Naive thymus-derived CD8-positive, alpha-beta T cell (primary cell): ENCODE results near the gene EGFL7. TPM values are rescaled to one million over a fixed set of nuclear protein-coding genes. Genes with fewer than 3 reads are reported as not detected.

Source experiments
- ATAC-seq, 2 donors: fragments of 150-1000 bp; cut with Tn5 transposase in 1 of 2; sonication (Bioruptor Pico), chemical (Tn5 transposase) in 1 of 2; 1 replicate in 1 of 2; 2 replicates in 1 of 2; pipeline ENCODE4 v1.10.0; 2021; ENCODE audit warnings: mild to moderate bottlenecking in 2 of 2, moderate library complexity in 2 of 2
- POLR2A ChIA-PET: fragments of 350-600 bp; sonication (Branson Sonifier 250); formaldehyde crosslinking; loops from one replicate; lab custom pipeline; 2021; ENCODE audit warnings: antibody characterized with exemption; lab: Charles Lee
- DNase-seq, 10 donors: peaks; one replicate each; pipeline versions ENCODE4 v3.0.0 to v3.0.0-alpha.2; 2020 to 2022
- H3K27ac Mint-ChIP-seq, 10 donors: one replicate each; pipeline ENCODE4 v1.8.0; 2020 to 2022; ENCODE audit warnings: mild to moderate bottlenecking in 10 of 10, mixed read lengths in 10 of 10, moderate library complexity in 4 of 10, inconsistent platforms in 1 of 10
- H3K27me3 Mint-ChIP-seq, 5 donors: one replicate each; pipeline ENCODE4 v1.8.0; 2021 to 2022; ENCODE audit warnings: mixed read lengths in 5 of 5
- H3K36me3 Mint-ChIP-seq, 3 donors: one replicate each; pipeline ENCODE4 v1.8.0; 2020 to 2022; ENCODE audit warnings: mixed read lengths in 3 of 3, mild to moderate bottlenecking in 2 of 3, inconsistent platforms in 1 of 3
- H3K4me1 Mint-ChIP-seq, 4 donors: one replicate each; pipeline ENCODE4 v1.8.0; 2021 to 2022; ENCODE audit warnings: mixed read lengths in 4 of 4
- H3K4me3 Mint-ChIP-seq, 10 donors: one replicate each; pipeline ENCODE4 v1.8.0; 2020 to 2022; ENCODE audit warnings: mild to moderate bottlenecking in 10 of 10, mixed read lengths in 10 of 10, moderate library complexity in 6 of 10, inconsistent platforms in 1 of 10
- H3K9me3 Mint-ChIP-seq, 9 donors: one replicate each; pipeline ENCODE4 v1.8.0; 2020 to 2022; ENCODE audit warnings: mixed read lengths in 9 of 9, mild to moderate bottlenecking in 3 of 9, inconsistent platforms in 1 of 9, moderate library complexity in 1 of 9
- polyA plus RNA-seq, 3 donors: library from polyadenylated mRNA; unstranded; fragments of 300-500 nt; fragmentation: Illumina TruSeq; gene quantifications; one replicate each; pipeline ENCODE4 v1.2.3, GENCODE V29; 2021
- total RNA-seq, 8 experiments: library from RNA in 2 of 8; stranded (reverse) in 2 of 8; gene quantifications; one replicate each; pipeline ENCODE4 v1.2.3 and lab custom pipeline; 2021 to 2026

The EGFL7 gene
- total and polyA plus RNA-seq, 5 experiments from 2014 or later: 0.36 to 1.2 (median 0.59) TPM; not detected in 1

DNA sequence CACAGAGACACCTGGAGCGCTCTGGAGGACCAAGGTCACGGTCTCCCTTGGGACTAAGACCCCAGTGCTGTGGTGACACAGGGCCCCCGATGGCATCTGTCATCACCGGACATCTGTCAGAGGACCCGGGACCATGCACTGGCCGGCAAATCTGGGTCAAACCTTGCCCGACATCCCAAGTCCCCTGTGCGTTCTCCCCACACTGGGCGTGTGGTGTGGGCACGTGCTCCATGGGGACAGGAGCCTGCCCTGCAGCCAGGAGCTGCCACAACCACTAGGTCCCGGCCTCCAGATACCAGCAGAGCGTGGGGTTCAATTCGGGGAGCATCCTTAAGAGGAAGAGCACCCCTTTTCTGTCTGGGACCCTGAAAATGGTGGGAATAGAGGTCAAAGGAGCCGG lies 21.0 kb downstream of the EGFL7 start:
- Mint-ChIP-seq H3K27me3 (no peaks in the 10 kb centered on the region), H3K9me3 (no peaks in the 10 kb centered on the region), H3K4me1 (peaks cover 4 to 20% (median 9%) of the 10 kb centered on the region in 4 donors), H3K36me3 (no peaks in the 10 kb centered on the region), H3K27ac (no peak overlapping the region), H3K4me3 (peak overlapping the region in 1 of 10 donors; percentile 18)
- ATAC-seq: no peak
- POLR2A ChIA-PET: no interaction called here
- DNase-seq: no peak

DNA sequence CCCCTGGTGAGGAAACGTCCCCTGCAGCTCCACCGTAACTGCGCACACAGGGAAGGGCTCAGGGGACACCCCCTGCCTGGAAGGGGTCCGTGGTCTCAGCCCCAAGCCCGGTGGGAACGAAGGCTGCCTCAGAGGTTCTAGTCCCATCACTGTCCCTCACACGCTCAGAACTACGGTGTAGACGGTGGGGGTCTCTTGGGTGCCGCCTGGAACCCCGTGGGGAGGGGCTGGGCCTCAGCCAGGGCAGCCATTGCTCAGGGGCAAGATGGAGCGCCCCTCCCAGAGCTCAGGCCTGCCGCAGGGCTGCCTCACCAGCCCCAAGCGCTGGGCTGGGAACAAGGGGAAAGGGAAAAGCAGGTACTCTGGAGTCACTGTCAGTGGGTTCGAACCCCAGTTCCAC lies 21.6 kb downstream of the EGFL7 start:
- Mint-ChIP-seq H3K27ac (no peak overlapping the region), H3K9me3 (no peaks in the 10 kb centered on the region), H3K36me3 (no peaks in the 10 kb centered on the region), H3K27me3 (no peaks in the 10 kb centered on the region), H3K4me3 (no peak overlapping the region), H3K4me1 (peaks cover 4 to 18% (median 9%) of the 10 kb centered on the region in 4 donors)
- POLR2A ChIA-PET: no interaction called here
- no peak for DNase-seq
- ATAC-seq: no peak

DNA sequence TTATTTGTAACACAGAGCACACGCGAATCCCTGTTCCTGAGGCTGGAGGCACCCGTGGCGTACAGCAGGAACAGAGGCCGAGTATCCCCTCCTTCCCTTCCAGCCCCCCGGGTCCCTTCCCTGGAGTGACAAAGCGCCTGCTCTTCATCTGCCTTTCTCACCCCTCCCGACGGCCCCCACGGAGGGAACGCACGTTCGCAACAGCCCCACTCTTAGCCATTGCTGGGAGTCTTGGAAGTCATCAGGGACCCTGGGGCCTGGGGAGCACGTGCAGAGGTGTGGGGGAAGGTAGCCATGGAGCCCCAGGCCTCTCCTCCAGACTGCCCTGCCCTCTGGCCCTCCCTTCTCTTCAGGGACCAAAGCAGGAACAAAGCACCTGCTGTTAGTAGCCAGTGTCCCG lies 22.1 kb downstream of the EGFL7 start:
- ATAC-seq (no peak), DNase-seq (no peak)
- Mint-ChIP-seq H3K27ac (no peak overlapping the region), H3K9me3 (no peaks in the 10 kb centered on the region), H3K4me1 (peaks cover 4 to 15% (median 9%) of the 10 kb centered on the region in 4 donors), H3K36me3 (no peaks in the 10 kb centered on the region), H3K27me3 (no peaks in the 10 kb centered on the region), H3K4me3 (peak overlapping the region in 3 of 10 donors; percentile 24 to 58 (median 48))
- POLR2A ChIA-PET: no interaction called here

- peak overlapping the region in 1 of 10 donors; percentile 38 for H3K27ac Mint-ChIP-seq
- ATAC-seq: no peak
- H3K27me3 Mint-ChIP-seq: no peaks in the 10 kb centered on the region
- POLR2A ChIA-PET: no interaction called here
- no peaks in the 10 kb centered on the region for H3K9me3 Mint-ChIP-seq
- no peak for DNase-seq
- H3K36me3 Mint-ChIP-seq: no peaks in the 10 kb centered on the region
- H3K4me1 Mint-ChIP-seq: peaks cover 4 to 14% (median 9%) of the 10 kb centered on the region in 4 donors
- H3K4me3 Mint-ChIP-seq: peak overlapping the region in 4 of 10 donors; percentile 2 to 87 (median 43)
Measured at GRCh38 chr9:136685216-136685615, 22.5 kb downstream of the EGFL7 start.

- H3K27ac Mint-ChIP-seq: peak overlapping the region in 4 of 10 donors; percentile 56 to 87 (median 61)
- no peaks in the 10 kb centered on the region for H3K36me3 Mint-ChIP-seq
- H3K27me3 Mint-ChIP-seq: no peaks in the 10 kb centered on the region
- peaks cover 4 to 14% (median 9%) of the 10 kb centered on the region in 4 donors for H3K4me1 Mint-ChIP-seq
- no peak for DNase-seq
- H3K4me3 Mint-ChIP-seq: peak overlapping the region; percentile 66 to 87 (median 79)
- POLR2A ChIA-PET: interaction anchor here (0.5 to 1.9 kb wide), 2 partner anchors 41 to 445 kb away, joined by 3 to 5 read pairs; no protein-coding TSS in a partner anchor
- H3K9me3 Mint-ChIP-seq: no peaks in the 10 kb centered on the region
- no peak for ATAC-seq
Measured at GRCh38 chr9:136685790-136686533, 23.2 kb downstream of the EGFL7 start.

DNA sequence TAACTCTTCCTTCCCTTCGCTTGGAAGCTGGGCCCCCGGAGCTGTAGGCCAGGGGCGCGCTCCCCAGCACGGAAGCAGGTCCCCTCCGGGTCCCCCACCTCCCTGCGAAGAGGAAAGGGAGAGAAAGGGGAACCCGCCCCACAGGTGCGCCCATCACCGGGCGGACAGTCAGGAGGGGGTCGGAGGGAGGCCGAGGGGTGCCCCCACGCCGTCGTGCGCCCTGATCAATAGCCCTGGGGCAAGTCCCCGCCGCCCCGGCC lies 23.7 kb downstream of the EGFL7 start:
- Mint-ChIP-seq H3K9me3 (no peaks in the 10 kb centered on the region), H3K27ac (no peak overlapping the region), H3K27me3 (no peaks in the 10 kb centered on the region), H3K36me3 (no peaks in the 10 kb centered on the region), H3K4me1 (peaks cover 4 to 14% (median 9%) of the 10 kb centered on the region in 4 donors), H3K4me3 (peak overlapping the region; percentile 66 to 87 (median 79))
- DNase-seq (no peak), ATAC-seq (peak; percentile 6 to 10)
- POLR2A ChIA-PET: interaction anchor here (0.5 to 1.9 kb wide), 2 partner anchors 41 to 445 kb away, joined by 3 to 5 read pairs; no protein-coding TSS in a partner anchor

DNA sequence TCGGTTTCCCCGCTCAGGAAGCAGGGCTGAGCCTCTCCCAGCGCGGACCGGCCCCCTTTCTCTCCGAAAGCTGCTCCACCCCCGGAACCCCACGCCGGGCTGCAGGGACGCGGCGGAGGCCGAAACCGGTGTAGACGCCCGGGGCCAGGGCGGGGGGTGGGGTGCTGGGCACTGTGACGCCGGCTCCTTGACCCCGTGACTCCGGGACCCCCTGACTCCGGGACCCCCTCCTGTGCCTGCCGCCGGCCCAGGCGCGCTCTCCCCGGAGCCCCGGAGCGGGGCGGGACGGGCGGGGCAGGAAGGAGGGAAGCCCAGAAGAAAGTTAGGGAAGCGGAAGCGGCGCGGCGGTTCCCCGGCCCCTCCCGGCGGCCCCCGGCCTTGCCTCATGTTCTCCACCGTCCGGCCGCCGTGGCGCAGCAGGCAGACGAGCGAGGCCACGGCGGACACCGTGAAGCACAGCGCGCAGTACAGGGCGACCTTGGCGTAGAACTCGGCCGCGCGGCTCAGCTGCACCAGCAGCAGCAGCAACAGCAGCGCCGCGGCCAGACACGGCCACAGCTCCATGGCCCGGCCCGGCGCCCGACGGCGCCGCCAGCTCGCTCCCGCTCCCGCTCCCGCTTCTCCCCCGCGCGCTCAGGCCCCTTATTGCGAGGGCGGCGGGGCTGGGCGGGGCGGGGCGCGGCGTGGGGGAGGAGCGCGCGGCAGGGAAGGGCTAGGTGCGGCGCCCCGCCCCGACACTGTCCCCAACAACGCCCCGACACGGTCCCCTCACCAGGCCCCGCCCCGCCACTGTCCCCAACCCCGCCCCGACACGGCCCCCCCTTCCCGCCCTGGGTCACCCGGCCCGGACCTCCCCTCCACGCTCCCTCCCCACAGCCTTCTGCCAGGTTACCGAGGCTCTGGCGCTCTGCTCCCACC lies 24.3 kb downstream of the EGFL7 start, which contains the start of gene AGPAT2:
AGPAT2 (minus strand) TSS at position 664 of the 918 bp plus-strand sequence; CDS start at position 564, 100 bp downstream.
- Mint-ChIP-seq H3K27ac (peak within 1 kb of the TSS in 6 of 10 donors; percentile 29 to 87 (median 60)), H3K9me3 (no peaks in the 10 kb centered on the region), H3K36me3 (no peaks in the 10 kb centered on the region), H3K27me3 (no peaks in the 10 kb centered on the region), H3K4me1 (peaks cover 4 to 14% (median 9%) of the 10 kb centered on the region in 4 donors), H3K4me3 (peak within 1 kb of the TSS; percentile 66 to 87 (median 79))
- POLR2A ChIA-PET: interaction anchor here (1.9 kb wide), 1 partner anchor 40 kb away, joined by 5 read pairs; no protein-coding TSS in a partner anchor
- DNase-seq: peak in 9 of 10 donors; percentile 30 to 72 (median 45)
- peak; percentile 83 to 85 for ATAC-seq

GRCh38 chr9:136687721-136688223 lies 25.1 kb downstream of the EGFL7 start:
- Mint-ChIP-seq H3K4me3 (peak overlapping the region in 9 of 10 donors; percentile 41 to 81 (median 63)), H3K4me1 (peaks cover 4 to 14% (median 9%) of the 10 kb centered on the region in 4 donors), H3K36me3 (no peaks in the 10 kb centered on the region), H3K27me3 (no peaks in the 10 kb centered on the region), H3K9me3 (no peaks in the 10 kb centered on the region), H3K27ac (peak overlapping the region in 2 of 10 donors; percentile 64 to 75)
- ATAC-seq: peak in 1 of 2 donors; percentile 19
- no peak for DNase-seq
- POLR2A ChIA-PET: interaction anchor here (1.1 kb wide), 1 partner anchor 40 kb away, joined by 5 read pairs; no protein-coding TSS in a partner anchor

- Mint-ChIP-seq H3K4me1 (peaks cover 4 to 14% (median 9%) of the 10 kb centered on the region in 4 donors), H3K9me3 (no peaks in the 10 kb centered on the region), H3K36me3 (no peaks in the 10 kb centered on the region), H3K27me3 (peaks cover 0 to 3% (median 0%) of the 10 kb centered on the region in 5 donors), H3K4me3 (peak overlapping the region in 9 of 10 donors; percentile 22 to 81 (median 66)), H3K27ac (peak overlapping the region in 4 of 10 donors; percentile 25 to 75 (median 46))
- ATAC-seq: no peak
- POLR2A ChIA-PET: interaction anchor here (1.0 to 1.1 kb wide), 2 partner anchors 12 to 40 kb away, joined by 4 to 5 read pairs; no protein-coding TSS in a partner anchor
- no peak for DNase-seq
Measured at GRCh38 chr9:136688274-136689107, 25.8 kb downstream of the EGFL7 start.

GRCh38 chr9:136689108-136689460 lies 26.4 kb downstream of the EGFL7 start:
- Mint-ChIP-seq H3K27ac (peak overlapping the region in 1 of 10 donors; percentile 75), H3K27me3 (peaks cover 0 to 3% (median 0%) of the 10 kb centered on the region in 5 donors), H3K4me3 (peak overlapping the region in 7 of 10 donors; percentile 23 to 71 (median 59)), H3K36me3 (no peaks in the 10 kb centered on the region), H3K4me1 (peaks cover 4 to 14% (median 9%) of the 10 kb centered on the region in 4 donors), H3K9me3 (no peaks in the 10 kb centered on the region)
- DNase-seq (no peak), ATAC-seq (no peak)
- POLR2A ChIA-PET: interaction anchor here (1.0 kb wide), 1 partner anchor 13 kb away, joined by 4 read pairs; no protein-coding TSS in a partner anchor

- Mint-ChIP-seq H3K27me3 (peaks cover 0 to 3% (median 0%) of the 10 kb centered on the region in 5 donors), H3K9me3 (no peaks in the 10 kb centered on the region), H3K27ac (peak overlapping the region in 1 of 10 donors; percentile 72), H3K4me3 (no peak overlapping the region), H3K36me3 (no peaks in the 10 kb centered on the region), H3K4me1 (peaks cover 4 to 14% (median 10%) of the 10 kb centered on the region in 4 donors)
- ATAC-seq: no peak
- DNase-seq: no peak
- POLR2A ChIA-PET: interaction anchor here (0.6 to 1.6 kb wide), 2 partner anchors 26 to 38 kb away, joined by 3 read pairs; no protein-coding TSS in a partner anchor
Measured at GRCh38 chr9:136690104-136690805, 27.5 kb downstream of the EGFL7 start.
